Smooth muscle cell (in vitro differentiated cells): ENCODE data around the gene AZI2. TPM values are rescaled to one million over a fixed set of nuclear protein-coding genes. Genes with fewer than 3 reads are reported as not detected.

Experiments
- DNase-seq: peaks from one replicate; lab custom pipeline; 2025; ENCODE audit not compliant: unreplicated experiment; lab: John Stamatoyannopoulos, UW
- H2AFZ ChIP-seq: fragments of 200-600 bp; sonication (generic); 2 replicates; pipeline ENCODE4 v1.6.0; 2016; ENCODE audit warnings: antibody characterized with exemption, low read depth, mild to moderate bottlenecking
- H3F3A ChIP-seq: fragments of 200-600 bp; sonication (generic); 2 replicates; pipeline ENCODE4 v1.6.0; 2017; ENCODE audit warnings: antibody characterized with exemption, low read depth
- H3K27ac ChIP-seq: fragments of 200-600 bp; sonication (generic); 2 replicates; pipeline ENCODE4 v1.5.1; 2016; ENCODE audit warnings: low read depth, mild to moderate bottlenecking
- H3K27me3 ChIP-seq: fragments of 200-600 bp; sonication (generic); 2 replicates; pipeline ENCODE4 v1.6.1; 2016; ENCODE audit warnings: low read depth, mild to moderate bottlenecking
- H3K36me3 ChIP-seq: fragments of 200-600 bp; sonication (generic); 2 replicates; pipeline ENCODE4 v1.5.1; 2016; ENCODE audit warnings: low read depth
- H3K4me1 ChIP-seq: fragments of 200-600 bp; sonication (generic); 2 replicates; pipeline ENCODE4 v1.5.1; 2016; ENCODE audit warnings: low read depth
- H3K4me2 ChIP-seq: fragments of 200-600 bp; sonication (generic); 2 replicates; pipeline ENCODE4 v1.6.0; 2016; ENCODE audit warnings: mild to moderate bottlenecking
- H3K4me3 ChIP-seq: fragments of 200-600 bp; sonication (generic); 2 replicates; pipeline ENCODE4 v1.5.1; 2016; ENCODE audit warnings: mild to moderate bottlenecking
- H3K79me2 ChIP-seq: fragments of 200-600 bp; sonication (generic); 2 replicates; pipeline ENCODE4 v1.6.0; 2016; ENCODE audit warnings: low read depth, mild to moderate bottlenecking
- H3K9ac ChIP-seq: fragments of 200-600 bp; sonication (generic); 2 replicates; pipeline ENCODE4 v1.6.0; 2016; ENCODE audit warnings: low read depth
- H3K9me3 ChIP-seq: fragments of 200-600 bp; sonication (generic); replicated peaks from 2 replicates; pipeline ENCODE4 v1.5.1; 2016; ENCODE audit warnings: low read depth
- H4K20me1 ChIP-seq: fragments of 200-600 bp; sonication (generic); 2 replicates; pipeline ENCODE4 v1.6.0; 2016; ENCODE audit warnings: low read depth
- WGBS: methylation state at CpG from one replicate; pipeline ENCODE4 v1.1.7; 2016; ENCODE audit warnings: low lambda C conversion rate; 5-methylcytosine and 5-hydroxymethylcytosine counted together
- polyA plus RNA-seq: library from polyadenylated mRNA; unstranded; fragments of >200 nt; fragmentation: Nextera tagmentation; extraction: Ambion mirVana; gene quantifications from 2 replicates; pipeline ENCODE4 v1.2.1, GENCODE V29; 2016
- total RNA-seq: library from RNA; depleted of rRNA; stranded (reverse); fragments of >200 nt; gene quantifications from 2 replicates; pipeline ENCODE4 v1.2.3, GENCODE V29; 2014
- TF ChIP-seq, protein P1 (sequence below): fragments of 200-600 bp; sonication (generic); IDR thresholded peaks from 2 replicates; pipeline ENCODE4 v1.5.1; 2017; ENCODE audit warnings: borderline replicate concordance, mild to moderate bottlenecking, antibody characterized with exemption; ENCODE audit not compliant: insufficient read depth, poor library complexity, severe bottlenecking

AZI2 gene
- total and polyA plus RNA-seq, 2 experiments from 2014 or later, result 44.7 to 53.1 TPM

DNA sequence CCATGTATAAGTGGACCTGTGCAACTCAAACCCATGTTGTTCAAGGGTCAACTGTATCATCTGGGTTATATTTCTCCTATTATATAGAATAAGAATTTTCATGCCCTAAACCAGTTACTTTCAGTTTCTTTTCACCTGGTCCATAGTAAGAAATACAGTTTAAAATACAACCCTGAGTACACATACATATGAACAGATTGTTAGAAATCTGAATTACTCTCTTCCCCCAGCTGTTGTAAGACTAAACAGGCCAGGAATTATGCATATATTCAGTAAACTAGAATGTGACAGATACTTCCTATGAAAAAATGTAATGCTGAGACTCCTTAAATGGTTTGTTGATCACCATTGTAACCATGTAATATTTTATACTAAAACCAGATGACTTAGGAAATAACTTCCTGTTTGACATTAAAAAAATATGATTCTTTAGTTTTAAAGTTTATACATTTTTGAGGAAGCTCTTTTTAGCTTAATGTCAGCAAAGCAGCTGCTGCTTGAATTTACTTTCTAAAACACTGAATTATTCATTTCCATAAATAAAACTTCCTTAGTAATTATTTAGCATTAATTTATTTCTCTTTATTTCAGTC, 52.6 kb downstream of the AZI2 start:
- H3K9me3 ChIP-seq, result peaks cover under 1% of the 10 kb centered on the region
- H3K79me2 ChIP-seq, result no peaks in the 10 kb centered on the region
- no peaks in the 10 kb centered on the region for H3K27me3 ChIP-seq
- H4K20me1 ChIP-seq, result no peaks in the 10 kb centered on the region
- no peak overlapping the region for H3K4me2 ChIP-seq
- H3K27ac ChIP-seq, result no peak overlapping the region
- H3K36me3 ChIP-seq, result no peaks in the 10 kb centered on the region
- no peaks in the 10 kb centered on the region for H3F3A ChIP-seq
- no peak overlapping the region for H3K9ac ChIP-seq
- no peak overlapping the region for H3K4me3 ChIP-seq
- H3K4me1 ChIP-seq, result peaks cover 2% of the 10 kb centered on the region
- H2AFZ ChIP-seq, result no peak overlapping the region
- TF ChIP-seq, protein P1, sequence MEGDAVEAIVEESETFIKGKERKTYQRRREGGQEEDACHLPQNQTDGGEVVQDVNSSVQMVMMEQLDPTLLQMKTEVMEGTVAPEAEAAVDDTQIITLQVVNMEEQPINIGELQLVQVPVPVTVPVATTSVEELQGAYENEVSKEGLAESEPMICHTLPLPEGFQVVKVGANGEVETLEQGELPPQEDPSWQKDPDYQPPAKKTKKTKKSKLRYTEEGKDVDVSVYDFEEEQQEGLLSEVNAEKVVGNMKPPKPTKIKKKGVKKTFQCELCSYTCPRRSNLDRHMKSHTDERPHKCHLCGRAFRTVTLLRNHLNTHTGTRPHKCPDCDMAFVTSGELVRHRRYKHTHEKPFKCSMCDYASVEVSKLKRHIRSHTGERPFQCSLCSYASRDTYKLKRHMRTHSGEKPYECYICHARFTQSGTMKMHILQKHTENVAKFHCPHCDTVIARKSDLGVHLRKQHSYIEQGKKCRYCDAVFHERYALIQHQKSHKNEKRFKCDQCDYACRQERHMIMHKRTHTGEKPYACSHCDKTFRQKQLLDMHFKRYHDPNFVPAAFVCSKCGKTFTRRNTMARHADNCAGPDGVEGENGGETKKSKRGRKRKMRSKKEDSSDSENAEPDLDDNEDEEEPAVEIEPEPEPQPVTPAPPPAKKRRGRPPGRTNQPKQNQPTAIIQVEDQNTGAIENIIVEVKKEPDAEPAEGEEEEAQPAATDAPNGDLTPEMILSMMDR, result no peak
- DNase-seq, result no peak

DNA sequence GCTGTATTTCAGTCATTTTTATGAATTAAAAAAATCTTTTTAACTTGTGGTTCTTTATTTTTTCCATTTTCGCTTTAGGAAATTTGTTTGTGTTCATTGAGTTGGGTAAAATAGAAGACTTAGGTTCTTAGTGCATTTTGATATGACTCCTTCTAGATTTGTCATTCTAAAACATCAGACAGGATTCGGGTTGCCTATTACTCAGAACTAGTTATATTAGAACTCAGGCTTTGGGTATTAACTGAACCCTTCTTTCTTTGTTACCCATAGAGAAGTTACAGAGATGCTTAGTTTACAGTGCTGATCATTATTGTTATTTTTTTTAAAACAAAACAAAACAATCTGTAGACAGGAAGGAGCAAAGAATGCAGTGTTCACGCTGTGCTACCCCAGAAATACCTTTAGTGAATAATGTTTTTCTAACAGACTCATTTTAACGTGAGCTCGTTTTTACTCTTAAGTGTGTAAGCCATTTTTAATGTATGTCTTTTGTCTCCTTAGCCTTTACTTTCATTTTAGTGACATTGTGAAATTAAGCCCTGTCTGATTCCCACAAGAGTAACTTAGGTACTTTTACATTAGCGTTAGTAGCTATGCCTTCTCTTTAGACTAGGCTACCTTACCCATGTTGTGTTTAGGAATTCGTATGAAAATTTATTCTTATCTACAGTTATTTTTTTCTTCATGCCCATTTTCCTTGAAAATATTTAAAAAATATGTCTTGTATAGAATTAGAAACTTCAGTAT, 53.8 kb downstream of the AZI2 start:
- H3F3A ChIP-seq, result no peaks in the 10 kb centered on the region
- no peak overlapping the region for H3K4me3 ChIP-seq
- H3K27me3 ChIP-seq, result no peaks in the 10 kb centered on the region
- no peak for DNase-seq
- no peaks in the 10 kb centered on the region for H4K20me1 ChIP-seq
- no peaks in the 10 kb centered on the region for H3K36me3 ChIP-seq
- H3K9me3 ChIP-seq, result peaks cover 4% of the 10 kb centered on the region
- WGBS, result 97% methylated on average over 7 of the region's 7 CpGs
- TF ChIP-seq, protein P1, result no peak
- no peaks in the 10 kb centered on the region for H3K79me2 ChIP-seq
- no peak overlapping the region for H2AFZ ChIP-seq
- H3K4me1 ChIP-seq, result peaks cover 2% of the 10 kb centered on the region
- H3K9ac ChIP-seq, result no peak overlapping the region
- no peak overlapping the region for H3K4me2 ChIP-seq
- no peak overlapping the region for H3K27ac ChIP-seq

DNA sequence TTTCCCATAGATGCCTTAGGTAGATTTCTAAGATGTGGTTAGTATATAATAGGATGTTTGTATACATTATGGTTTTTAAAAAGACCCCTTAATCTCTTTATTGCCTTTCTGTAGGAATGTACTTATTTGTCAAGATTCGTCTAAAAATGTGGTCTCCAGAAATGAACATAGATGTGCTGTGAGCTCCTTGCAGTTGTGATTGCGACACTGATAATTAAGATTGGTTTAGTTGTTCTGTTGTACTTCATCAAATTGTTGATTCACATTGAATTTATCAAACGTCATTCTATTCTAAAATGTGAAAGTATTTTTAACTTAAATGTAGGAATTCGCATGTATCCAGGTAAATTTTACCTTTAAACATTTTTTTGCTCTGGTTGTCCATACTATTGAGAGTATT, 56.0 kb downstream of the AZI2 start:
- peaks cover 2% of the 10 kb centered on the region for H3K4me1 ChIP-seq
- no peaks in the 10 kb centered on the region for H4K20me1 ChIP-seq
- H3F3A ChIP-seq, result no peaks in the 10 kb centered on the region
- no peak overlapping the region for H3K27ac ChIP-seq
- H3K79me2 ChIP-seq, result no peaks in the 10 kb centered on the region
- no peaks in the 10 kb centered on the region for H3K27me3 ChIP-seq
- WGBS, result 87% methylated on average over 4 of the region's 4 CpGs
- H3K9ac ChIP-seq, result no peak overlapping the region
- H3K36me3 ChIP-seq, result no peaks in the 10 kb centered on the region
- H3K4me3 ChIP-seq, result no peak overlapping the region
- H3K4me2 ChIP-seq, result no peak overlapping the region
- H2AFZ ChIP-seq, result no peak overlapping the region
- H3K9me3 ChIP-seq, result peaks cover 4% of the 10 kb centered on the region
- no peak for DNase-seq
- TF ChIP-seq, protein P1, result no peak

DNA sequence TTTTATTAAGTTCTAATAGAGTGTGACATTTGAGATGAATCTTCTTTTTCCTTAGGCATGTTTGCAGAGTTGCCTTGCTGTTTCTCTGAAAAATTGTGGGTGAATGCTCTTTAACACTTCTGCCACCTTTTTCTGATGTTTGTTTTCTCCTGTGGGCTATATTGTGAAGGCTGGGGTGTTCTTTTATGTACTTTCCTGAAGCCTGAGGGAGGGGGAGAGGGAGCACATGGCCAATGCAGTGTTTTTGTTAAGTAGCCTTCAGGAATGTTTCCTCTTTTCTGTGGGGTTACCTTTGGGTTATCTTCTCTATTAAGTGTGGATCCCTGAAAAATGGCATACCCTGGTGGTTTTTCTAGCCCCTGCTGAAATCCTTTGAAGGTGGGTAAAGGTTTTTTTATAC, 57.0 kb downstream of the AZI2 start:
- peaks cover 2% of the 10 kb centered on the region for H3K4me1 ChIP-seq
- TF ChIP-seq, protein P1, result no peak
- H3K27me3 ChIP-seq, result no peaks in the 10 kb centered on the region
- no peaks in the 10 kb centered on the region for H3K79me2 ChIP-seq
- H2AFZ ChIP-seq, result no peak overlapping the region
- no peak overlapping the region for H3K4me2 ChIP-seq
- H3K4me3 ChIP-seq, result no peak overlapping the region
- no peaks in the 10 kb centered on the region for H3K36me3 ChIP-seq
- peaks cover 6% of the 10 kb centered on the region for H4K20me1 ChIP-seq
- H3F3A ChIP-seq, result no peaks in the 10 kb centered on the region
- no peak overlapping the region for H3K27ac ChIP-seq
- no peak for DNase-seq
- peaks cover 4% of the 10 kb centered on the region for H3K9me3 ChIP-seq
- no peak overlapping the region for H3K9ac ChIP-seq
